Stimulated activated CD8-positive, alpha-beta memory T cell treated with anti-CD3 and anti-CD28 coated beads, Interleukin-15, amount 100 ng/mL, for 24 hours (primary cell): ENCODE results near the gene CYSLTR2.

Source experiments
- DNase-seq: peaks from one replicate; pipeline ENCODE4 v3.0.0-alpha.2; 2020; ENCODE audit warnings: low read depth

Gene CYSLTR2, protein sequence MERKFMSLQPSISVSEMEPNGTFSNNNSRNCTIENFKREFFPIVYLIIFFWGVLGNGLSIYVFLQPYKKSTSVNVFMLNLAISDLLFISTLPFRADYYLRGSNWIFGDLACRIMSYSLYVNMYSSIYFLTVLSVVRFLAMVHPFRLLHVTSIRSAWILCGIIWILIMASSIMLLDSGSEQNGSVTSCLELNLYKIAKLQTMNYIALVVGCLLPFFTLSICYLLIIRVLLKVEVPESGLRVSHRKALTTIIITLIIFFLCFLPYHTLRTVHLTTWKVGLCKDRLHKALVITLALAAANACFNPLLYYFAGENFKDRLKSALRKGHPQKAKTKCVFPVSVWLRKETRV

DNA sequence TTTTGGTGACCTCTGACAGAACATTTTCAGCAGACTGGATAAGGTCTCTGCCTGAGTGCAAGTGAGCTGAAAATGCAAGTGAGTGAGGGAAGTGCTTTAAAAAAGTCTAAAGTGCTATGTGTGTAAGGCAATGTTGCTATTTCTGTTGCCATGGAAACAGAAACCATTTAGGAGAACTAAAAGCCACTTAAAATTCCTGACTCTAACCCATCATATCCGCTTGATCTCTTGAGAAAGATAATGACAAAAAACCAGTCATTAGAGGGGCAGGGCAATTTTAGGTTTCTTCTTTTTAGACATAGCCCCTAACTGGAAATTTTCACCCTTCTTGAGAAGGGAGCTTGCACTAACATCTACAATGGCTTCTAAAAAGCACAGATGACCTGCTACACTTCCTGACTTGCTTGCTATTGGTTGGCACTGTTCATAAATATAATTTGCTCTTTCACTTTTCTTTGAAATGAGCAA, at the start of gene CYSLTR2:
Gene CYSLTR2 (plus strand): TSS at position 458 of the 468 bp plus-strand sequence. CDS start 52,889 bp downstream, outside the sequence.
- no peak for DNase-seq

DNA sequence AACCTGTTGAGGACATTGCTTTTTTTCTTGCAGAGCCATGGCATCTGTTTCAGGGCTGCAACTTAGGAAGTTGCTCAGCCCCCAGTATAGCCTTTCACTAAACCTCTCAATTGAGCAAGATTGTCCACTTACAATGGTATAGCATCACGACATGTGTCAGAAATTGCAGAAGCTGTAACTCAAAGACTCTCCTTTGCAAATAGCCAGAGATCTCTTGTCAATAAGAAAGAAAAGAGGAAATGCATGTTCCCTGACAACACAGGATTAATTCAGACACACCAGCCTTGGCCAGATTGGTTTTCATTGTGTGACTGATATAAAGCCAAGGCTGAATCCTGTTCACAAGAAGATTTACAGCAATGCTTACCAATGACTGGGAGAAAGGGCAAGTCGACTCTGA, 38.7 kb upstream of the CYSLTR2 start:
- no peak for DNase-seq

DNA sequence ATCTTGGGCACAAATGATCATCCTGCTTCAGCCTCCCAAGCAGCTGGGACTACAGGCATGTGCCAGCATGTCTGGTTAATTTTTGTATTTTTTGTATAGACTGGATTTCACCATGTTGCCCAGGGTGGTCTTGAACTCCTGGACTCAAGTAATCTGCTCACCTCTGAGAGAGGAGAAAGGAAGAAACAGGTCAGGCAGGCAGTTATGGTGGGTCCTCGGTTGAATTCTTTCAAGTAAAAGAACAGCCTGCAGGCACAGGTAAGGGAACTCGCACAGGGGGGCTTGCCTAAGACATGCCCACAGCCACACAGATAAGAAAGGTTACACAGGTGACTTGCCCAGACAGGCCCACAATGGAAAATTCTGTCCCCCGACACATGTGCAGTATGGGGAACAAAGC, 34.8 kb upstream of the CYSLTR2 start:
- no peak for DNase-seq

DNA sequence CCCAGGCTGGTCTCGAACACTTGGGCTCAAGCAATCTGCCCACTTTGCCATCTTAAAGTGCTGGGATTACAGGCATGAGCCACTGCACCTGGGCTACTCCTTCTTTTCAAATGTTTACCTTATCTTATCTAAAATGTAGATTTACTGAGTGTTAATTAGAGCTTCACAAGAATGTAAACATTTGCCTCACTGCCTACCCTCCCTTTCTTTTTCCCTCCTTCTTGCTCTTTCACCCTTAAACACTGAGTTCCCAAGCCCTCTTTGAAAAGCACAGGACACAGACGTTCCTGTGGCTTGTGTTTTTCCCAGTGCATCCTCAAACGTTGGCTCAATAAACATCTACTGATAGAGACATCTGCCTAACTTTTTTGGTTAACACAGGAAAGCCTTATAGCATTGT, 32.7 kb upstream of the CYSLTR2 start:
- no peak for DNase-seq

DNA sequence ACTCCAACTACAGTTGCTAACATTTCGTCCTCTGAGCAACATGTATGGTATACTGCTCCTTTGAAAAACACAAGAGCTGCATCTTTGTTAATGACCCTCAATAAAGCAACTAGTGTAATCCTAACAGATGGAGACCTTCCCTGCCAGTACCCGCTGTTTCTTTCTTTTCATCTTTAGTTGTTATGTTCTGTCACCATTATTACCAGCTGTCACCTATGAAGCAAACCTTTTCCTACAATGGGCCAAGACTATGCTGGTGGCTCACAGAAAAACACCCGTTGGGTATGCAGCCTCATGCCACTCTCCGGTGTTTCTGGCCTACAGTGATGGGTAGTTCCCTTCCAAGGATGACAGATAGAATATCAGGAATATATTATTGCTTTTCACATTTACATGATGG, 29.7 kb upstream of the CYSLTR2 start:
- DNase-seq = no peak

DNA sequence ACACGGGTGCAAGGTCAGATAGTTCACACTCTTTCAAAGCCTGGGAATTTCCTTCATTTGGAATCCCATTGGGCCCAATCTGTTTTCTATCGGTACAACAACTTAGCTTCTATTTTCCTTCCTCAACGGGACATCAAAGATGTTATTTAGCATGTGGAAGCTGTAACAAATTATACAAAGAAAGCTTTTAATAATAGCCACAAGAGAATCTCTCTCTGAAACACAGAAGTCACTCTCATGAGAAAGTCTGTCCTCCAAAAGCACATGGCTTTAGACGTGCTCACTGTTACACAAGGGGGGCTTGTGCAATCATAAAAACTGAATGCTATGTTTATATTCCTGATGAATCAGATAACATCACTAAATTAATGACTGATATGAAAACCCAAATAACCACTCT, 28.9 kb upstream of the CYSLTR2 start:
- DNase-seq = no peak

DNA sequence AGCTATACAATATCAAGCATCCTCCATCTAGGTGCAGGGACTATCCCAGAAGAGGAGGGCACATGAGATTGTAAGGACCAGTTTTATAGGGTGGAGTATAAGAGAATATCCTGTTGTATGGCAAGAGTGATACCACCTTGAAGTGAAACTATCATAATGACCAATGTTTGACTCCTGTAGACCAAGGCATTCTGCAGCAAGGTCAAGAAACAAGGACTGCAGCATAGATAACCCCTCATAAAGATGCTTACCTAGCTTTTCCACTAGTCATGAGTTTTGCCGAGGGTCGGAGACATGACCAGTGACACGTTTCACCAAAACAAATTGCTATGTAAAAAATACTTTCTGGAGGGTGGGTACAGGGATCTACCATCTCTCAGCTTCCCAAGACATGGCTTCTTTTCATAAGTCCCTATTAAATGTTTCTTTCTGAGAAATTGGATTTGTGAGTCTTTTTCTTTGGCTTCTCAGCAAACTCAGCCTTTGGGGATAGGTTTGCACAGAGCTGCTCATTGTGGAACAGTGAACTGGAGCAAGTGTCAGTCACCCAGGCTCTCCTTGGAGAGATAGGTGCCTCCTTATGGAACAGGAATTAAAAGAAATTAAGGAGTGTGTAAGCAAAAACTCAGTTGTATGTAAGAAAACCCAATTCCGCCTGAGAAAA, 28.2 kb upstream of the CYSLTR2 start:
- DNase-seq = no peak

DNA sequence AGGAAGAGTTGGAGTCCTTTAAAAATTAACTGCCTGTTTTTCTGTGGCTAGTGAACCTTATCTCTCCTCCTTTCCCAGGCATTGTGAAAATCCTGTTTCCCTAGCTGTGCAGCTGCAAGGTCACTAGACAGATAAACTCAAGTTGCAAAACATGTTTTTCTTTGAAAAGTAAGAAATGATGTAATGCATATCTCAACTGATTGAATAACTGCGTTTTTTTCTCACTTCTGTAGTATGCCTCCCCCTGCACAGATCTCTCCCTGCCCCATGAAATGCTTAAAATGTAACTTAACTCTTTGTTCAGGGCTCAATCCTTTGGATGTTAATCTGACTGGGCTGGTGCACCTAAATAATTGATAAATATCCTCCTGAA, 27.7 kb upstream of the CYSLTR2 start:
- DNase-seq = no peak

DNA sequence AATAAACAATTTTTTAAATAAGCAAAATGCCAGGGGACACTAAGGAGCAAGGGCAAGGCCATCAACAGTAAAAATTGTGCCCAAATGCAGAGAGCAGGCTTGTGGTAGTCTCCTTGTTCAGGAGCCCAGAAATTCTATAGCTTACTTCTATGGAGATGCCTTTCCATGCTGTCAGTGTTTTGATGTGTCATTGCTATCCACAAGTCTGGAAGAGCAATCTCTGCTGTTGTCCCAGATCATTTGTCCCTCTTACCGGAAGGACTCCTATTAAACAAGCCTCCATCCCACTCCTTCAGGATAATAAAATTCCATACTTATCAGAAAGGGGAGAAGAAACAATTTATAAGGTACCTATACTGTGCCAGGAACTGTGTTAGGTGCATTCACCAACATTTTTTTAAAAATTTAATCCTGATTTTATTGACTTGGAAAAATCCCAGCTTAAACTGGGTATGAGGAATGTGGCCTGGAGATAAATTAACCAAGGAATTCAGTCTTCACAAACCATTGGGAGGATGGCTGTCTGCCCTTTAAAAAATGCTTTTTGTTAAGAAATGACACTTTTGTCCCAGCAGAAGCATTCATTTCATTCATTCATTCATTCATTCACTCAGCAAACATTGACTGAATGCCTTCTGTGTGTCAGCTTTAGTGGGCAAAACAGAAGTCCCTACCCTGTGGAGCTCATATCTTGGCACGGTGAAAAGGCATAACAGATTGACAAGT, 26.8 kb upstream of the CYSLTR2 start:
- DNase-seq = no peak

DNA sequence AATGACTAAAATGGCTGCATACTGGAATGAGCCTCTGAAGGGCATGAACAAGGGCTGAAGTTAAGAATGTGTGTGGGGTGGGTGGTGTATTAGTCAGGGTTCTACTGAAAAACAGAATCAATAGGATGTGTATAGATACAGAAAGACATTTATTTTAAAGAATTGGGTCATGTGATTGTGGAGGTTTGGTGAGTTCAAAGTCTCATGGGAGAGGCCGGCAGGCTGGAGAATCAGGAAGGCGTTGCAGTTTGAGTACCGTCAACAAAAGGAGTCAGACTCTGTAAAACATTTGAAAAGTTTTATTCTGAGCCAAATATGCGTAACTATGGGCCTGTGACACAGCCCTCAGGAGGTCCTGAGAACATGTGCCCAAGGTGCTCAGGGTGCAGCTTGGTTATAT, 24.5 kb upstream of the CYSLTR2 start:
- DNase-seq = no peak

DNA sequence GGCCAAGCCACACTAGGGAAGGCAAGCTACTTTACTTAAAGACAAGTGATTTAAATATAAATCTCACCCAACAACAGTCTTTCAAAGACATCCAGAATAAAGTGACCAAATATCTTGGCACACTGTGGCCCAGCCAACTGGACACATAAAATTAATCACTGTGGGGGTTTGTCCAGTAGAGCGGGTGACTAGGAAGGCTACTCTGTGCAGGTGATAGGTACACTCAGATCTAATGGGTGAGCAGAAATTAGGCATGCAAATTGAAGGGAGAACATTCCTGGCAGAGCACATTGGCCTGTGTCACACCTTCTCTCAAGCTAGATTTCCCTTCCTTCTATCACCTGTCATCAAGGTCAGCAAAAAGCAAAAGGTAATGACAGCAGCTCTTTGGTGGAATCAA, 23.4 kb upstream of the CYSLTR2 start:
- no peak for DNase-seq

DNA sequence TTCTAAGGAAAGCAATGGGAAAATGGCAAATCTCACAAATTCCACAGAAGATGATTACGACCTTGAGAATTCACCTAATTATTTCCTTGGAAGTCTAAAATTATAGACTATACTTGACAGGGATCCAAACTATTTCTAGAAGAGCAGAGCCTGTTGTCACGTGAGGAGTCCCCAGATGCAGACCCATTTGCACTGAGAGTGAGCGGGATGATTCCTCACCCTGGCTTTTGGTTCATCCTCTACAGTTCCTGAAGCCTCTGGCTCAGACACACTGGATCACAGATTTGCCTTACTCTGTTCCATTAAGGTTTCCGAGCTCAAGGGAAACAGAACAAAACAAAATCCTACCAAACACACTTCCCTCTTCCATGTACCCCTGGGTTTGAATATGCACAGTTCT, 23.0 kb upstream of the CYSLTR2 start:
- DNase-seq = no peak

DNA sequence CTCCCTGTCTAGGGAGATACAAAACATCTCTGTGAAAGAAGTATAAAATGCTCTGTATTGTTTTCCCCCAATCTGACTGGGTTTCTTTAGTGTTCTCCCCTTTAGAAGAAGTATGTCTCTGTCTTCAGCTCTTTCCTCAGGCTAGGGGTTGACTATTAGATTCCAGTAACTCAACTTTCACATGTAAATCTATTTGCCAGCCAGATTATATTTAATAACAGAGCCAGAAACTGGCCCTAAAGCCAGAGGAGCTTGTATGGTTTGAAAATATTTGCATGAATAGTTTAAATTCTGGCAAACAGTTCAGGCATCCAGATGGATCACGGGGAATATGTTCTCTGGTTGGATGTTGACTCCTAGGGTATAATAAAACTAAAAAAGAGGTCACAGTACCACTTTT, 22.3 kb upstream of the CYSLTR2 start:
- no peak for DNase-seq

DNA sequence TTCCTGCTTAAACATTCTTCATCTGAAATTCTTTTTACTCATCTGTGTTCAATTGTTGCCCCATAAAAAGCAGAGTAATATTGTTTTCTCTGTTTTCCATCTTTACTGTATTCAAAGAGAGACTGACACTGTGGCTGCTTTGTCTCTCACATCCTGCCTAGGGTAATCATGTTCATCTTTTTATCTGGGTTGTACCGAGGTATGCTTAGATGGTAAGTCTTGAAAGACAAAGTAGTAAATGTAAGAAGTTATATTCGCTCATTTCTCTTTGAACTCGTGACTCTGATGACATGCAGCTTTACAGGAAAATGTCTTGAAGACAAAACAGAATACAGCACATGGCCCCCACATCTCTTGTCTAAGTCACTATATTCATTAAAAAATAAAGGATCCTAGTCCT, 20.0 kb upstream of the CYSLTR2 start:
- no peak for DNase-seq

DNA sequence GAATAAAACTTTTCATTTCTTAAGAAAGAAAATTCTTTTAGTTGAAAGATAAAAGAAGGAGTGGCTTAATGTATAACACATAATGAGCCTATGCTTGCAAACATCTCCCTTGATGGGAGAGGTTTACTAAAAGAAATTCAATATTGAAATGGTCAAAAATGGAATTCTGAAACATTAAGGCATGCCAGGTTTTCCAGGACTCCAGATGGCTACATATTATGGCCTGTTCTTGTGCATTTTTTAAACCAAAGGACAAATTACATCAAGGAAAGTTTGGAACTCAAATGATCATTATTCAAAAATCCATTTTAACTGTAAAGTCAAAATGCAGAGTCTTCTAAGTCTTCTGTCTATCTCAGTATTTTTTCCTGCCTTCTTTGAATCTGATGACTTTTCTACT, 19.1 kb upstream of the CYSLTR2 start:
- DNase-seq = no peak

DNA sequence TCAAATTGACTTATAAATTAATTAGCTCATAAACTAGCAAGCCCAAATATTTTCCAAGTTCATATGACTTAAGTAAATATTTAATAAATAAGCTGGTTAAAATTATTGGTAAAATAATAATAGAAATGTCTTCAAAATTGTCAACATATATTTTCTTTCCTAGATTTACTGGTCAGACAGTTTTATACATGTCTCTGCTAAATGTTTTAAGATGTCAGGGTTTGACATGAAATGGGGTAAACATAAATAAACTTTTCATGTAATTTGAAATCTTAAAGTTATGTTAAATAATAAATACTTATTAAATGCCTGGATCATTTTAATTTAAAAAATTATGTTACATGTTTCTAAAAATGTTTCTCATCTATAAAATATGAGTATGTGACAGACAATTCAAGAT, 18.3 kb upstream of the CYSLTR2 start:
- no peak for DNase-seq

DNA sequence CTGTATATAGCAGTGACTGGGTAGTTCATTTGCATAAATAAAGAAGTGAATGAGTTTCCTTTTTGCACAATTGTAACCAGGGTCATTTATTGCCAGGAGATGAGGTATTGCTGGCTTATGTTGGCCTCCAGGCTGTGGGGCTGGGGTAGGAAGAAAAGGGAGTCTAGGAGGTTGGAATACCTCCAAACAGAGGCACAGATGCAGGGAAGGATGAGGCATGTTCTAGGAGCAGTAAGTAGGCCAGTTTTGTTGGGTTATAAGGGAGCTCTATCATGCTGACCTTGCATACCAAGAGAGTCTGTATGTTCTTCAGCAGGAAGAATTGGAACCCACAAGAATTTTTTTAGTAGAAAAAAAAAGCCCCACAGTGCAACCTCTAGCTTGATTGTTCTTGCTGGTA, 17.2 kb upstream of the CYSLTR2 start:
- no peak for DNase-seq

DNA sequence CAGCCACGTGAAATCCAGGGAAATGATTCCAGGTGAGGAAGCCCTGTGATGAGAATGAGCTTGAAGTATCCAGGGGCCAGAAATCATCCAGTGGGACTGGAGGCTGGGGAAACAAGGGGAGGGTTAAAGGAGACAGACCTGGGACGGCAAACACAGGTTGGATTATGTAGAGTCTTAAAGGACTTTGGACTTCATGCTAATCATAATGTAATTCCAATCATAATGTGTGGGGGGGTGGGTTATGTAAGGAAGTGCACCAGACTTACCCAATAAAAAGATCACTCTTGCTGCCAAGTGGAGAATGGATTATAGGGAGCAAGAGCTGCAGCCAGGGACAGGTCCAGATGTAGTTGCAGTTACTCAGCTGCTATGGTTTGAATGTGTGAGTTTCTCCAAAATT, 16.1 kb upstream of the CYSLTR2 start:
- DNase-seq = no peak

DNA sequence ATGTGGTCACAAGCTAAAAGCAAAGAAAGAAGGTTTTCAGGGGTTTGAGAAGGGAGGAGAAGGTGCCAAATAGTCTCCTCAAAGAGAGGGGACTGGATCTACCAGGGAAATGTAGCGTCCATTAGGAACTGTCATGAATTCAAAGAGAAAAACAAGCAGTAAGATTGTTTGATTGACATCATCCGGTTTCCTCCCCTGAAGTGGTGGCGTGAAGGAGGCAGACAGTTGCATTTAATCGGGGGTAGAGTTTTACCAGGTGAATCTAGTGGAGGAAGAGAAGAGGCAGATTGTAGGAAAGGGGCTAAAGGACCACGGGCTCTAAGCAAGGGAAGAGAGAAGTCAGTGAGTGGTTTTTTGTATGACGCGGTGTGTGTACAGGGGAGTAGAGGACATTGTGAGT, 13.0 kb upstream of the CYSLTR2 start:
- DNase-seq = no peak

DNA sequence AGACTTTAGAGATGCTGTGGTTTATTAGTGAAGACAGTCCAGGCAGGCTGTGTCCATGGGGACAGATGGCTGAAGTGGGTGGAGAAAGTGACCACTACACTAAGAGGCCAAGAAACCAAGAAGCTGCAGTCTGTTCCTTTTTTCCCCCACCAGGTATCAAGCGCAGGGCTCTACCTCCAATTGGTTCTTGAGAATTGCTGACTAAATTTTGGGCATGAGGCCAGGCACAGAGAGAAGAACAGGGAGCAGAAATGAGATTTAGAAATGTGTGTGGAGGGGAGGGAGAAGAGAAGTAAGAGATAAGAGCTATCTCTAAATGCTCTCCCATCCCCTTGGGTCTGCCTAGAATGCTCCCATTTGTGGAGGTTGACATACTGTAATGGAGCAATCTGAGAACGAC, 12.3 kb upstream of the CYSLTR2 start:
- no peak for DNase-seq

DNA sequence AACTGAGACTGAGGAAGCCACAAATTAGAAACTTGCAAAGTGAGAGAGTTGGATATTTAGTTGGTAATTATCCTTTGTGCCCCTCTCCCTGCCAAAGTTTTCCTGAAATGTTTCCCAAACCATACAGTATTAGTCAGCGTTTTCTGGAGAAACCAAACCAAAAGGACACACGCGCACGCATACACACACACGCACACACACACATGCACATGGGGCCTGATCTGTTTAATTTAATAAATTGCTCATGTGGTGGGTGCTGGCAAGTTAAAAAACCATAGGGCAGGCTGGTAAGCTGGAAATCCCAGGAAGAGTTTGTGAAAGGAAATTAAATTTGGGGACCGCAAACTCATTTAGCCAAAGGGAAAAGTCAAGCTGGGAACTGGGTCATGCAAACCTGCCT, 11.7 kb upstream of the CYSLTR2 start:
- DNase-seq = no peak

DNA sequence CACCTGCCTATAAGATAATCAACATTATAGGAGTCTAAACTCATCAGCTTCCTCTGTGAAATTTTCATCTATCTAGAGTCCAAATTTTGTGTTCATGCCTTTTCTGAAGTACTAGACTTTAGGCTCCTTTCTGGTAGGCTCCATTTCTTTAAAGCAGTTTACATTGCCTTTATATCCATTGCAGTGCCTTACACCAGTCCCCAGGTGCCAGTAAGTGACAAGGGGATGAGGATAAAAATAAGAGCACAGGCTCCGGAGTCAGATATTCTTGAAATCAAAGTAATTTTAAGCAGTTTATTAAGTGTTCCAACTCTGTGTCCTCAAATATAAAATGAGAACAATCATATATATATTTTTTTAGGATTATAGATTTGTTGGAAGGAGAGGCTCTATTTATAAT, 10.6 kb upstream of the CYSLTR2 start:
- DNase-seq = no peak

DNA sequence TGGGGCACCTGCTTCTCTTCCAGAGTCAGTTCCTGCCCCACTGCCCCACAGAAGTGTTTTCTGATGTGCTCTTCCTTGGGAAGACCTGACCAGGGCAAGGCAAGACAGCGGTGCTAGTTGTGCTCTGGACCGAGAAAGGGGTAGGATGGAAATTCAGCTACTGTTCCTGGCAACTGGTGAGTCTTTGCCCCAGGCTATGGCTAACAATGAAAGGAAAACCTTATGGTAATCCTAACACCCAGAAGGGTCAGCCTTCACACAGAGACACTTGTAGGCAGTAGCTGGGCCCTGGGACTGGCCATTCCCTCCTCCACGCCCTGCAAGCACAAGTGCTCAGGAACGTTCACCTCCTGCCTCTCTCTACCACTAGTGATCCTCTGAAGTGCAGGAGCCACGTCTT, 9.6 kb upstream of the CYSLTR2 start:
- DNase-seq = no peak
